K562 (cell line): ENCODE results near the gene RAB5B. TPM values are rescaled to one million over a fixed set of nuclear protein-coding genes. Genes with fewer than 3 reads are reported as not detected.

Source experiments
- NONO ChIP-seq, 2 experiments: fragments of 200-400 bp in 1 of 2; fragments of 450-650 bp in 1 of 2; formaldehyde crosslinking in 1 of 2; IDR thresholded peaks; 2 replicates each; pipeline ENCODE4 v1.6.1; 2017; ENCODE audit warnings: low read depth in 2 of 2, mild to moderate bottlenecking in 2 of 2, moderate library complexity in 2 of 2, low read length in 1 of 2
- SRSF9 ChIP-seq: fragments of 200-400 bp; formaldehyde crosslinking; IDR thresholded peaks from 2 replicates; pipeline ENCODE4 v1.6.1; 2017; ENCODE audit warnings: low read depth, low read length, borderline replicate concordance
- ZMIZ1 ChIP-seq, 2 experiments: fragments of 150-350 bp in 1 of 2; IDR thresholded peaks; 2 replicates each; pipeline ENCODE4 v1.6.1; 2012 to 2016; ENCODE audit warnings: low read depth in 2 of 2, low read length in 2 of 2, mild to moderate bottlenecking in 1 of 2, moderate library complexity in 1 of 2
- ZNF12 ChIP-seq: sonication (generic); formaldehyde crosslinking; IDR thresholded peaks from 2 replicates; pipeline ENCODE4 v1.4.0; 2020; ENCODE audit warnings: mild to moderate bottlenecking, missing genetic modification reagents
- polyA plus RNA-seq, 8 experiments: library from polyadenylated mRNA; depleted of rRNA in 4 of 8; stranded (reverse) in 5 of 8; unstranded in 3 of 8; fragments of >200 nt; fragmentation: Nextera tagmentation in 2 of 8; fragmentation: Illumina TruSeq in 1 of 8; extraction: Ambion mirVana in 2 of 8; extraction: Trizol in 1 of 8; gene quantifications; 2 replicates each; pipeline versions ENCODE4 v1.2.1 to v1.2.3, GENCODE V29; 2011 to 2014; ENCODE audit warnings: inconsistent platforms in 1 of 8, missing spikeins in 1 of 8
- total RNA-seq, 7 experiments: library from RNA; depleted of rRNA in 6 of 7; stranded (reverse); fragments of >200 nt in 6 of 7; fragmentation: Illumina TruSeq in 2 of 7; extraction: Trizol in 2 of 7; gene quantifications; 2 replicates each; pipeline versions ENCODE4 v1.2.1 to v1.2.3, GENCODE V29; 2011 to 2021; ENCODE audit warnings: low replicate concordance in 1 of 7

Gene RAB5B
- total and polyA plus RNA-seq, 9 of the 15 experiments (the other 6 are each of a cell fraction or from before 2014, with no cell fraction given) = 6.8 to 73.8 (median 25.2) TPM

- TF ChIP-seq NONO (IDR thresholded peaks at IDR 0.05; ENCODE audit: low read depth in 2 of 2, low read length in 1 of 2) = no peak
- no peak for TF ChIP-seq ZNF12
- TF ChIP-seq ZMIZ1 (IDR thresholded peaks at IDR 0.05; ENCODE audit: low read depth in 2 of 2, low read length in 2 of 2) = no peak
- no peak for TF ChIP-seq SRSF9
Measured at GRCh38 chr12:55996201-55996714, 22.4 kb downstream of the RAB5B start (continued).
